GM10266 (cell line): ENCODE measurements around the gene NOTUM.

Experiments used
- DNase-seq: peaks from one replicate; pipeline ENCODE4 v3.0.0; 2012; ENCODE audit errors: extremely low spot score
- TF ChIP-seq, protein P1 (sequence below): IDR thresholded peaks from 2 replicates; pipeline ENCODE4 v1.5.1; 2012; ENCODE audit warnings: mild to moderate bottlenecking, low read depth; ENCODE audit not compliant: control insufficient read depth, insufficient read depth; ENCODE audit errors: missing control alignments

The NOTUM gene

DNA sequence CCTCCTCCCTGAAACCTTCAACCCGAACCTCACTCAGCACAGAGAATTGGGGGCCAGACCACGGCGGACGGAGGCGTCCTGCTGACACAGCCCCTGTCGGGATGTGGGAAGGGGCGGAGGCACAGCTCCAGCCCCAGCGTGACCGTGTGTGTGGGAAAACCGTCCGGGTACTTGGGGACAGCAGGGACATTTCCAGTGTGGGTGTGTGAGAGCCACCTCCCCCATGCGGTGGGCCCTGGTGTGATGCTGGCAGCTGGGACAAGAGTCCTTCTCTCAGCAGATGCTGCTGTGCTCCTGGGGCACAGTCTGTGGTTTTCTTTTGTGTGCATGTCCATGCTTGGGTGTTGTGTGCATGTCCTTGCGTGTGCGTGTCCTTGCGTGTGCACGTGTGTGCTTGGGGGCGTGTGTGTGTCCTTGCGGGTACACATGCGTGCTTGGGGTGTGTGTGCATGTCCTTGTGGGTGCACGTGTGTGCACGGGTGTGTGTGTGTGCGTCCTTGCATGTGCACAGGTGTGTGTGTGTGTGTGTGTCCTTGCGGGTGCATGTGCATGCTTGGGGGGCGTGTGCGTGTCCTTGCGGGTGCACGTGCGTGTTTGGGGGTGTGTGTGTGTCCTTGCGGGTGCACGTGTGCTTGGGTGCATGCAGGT lies 44.8 kb upstream of the NOTUM start:
- no peak for DNase-seq

DNA sequence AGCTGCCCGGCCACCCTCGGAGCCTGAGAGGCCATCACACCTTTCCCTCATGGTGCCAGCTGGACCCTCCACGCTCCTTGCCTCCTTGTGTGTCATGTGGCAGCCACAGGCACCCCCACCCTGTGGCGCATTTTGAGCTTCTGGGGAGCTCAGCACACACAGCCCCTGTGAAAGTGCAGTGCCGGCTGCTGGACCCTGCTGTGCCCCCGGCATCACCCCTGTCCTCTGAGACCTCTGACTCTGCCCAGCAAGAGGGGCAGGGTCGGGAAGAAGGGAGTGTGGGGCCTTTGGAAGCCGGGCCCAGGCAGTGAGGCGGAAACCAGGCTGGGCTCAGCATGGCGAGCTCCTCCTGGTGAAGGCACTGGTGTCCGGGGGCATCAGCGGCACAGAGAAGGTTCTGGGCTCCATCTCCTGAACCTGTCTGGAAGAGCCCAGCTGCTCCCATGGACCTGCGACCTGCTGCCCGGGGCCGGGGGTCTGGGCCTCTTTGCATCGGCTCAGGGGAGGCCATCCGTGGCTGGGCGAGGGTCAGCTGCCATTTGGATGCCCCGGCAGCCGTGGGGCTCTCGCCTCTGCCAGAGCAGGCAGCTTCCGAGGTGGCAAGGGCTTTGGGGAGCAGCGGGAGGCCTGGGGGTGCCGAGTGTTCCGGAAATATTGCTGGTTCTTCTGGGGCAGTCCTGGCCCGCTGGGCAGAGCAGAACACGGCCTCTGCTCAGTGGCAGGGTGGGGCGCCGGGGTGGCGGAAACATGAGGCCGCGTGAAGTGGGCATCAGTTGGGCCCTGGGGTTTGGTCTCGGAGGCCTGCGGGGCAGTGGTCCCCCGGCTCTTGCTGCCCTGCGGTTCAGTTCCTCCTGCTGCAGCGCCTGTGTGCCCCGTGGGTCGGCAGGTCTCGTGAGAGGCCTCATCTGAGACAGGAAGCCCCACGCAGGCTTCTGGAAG lies 43.8 kb upstream of the NOTUM start:
- no peak for DNase-seq
- TF ChIP-seq, protein P1, sequence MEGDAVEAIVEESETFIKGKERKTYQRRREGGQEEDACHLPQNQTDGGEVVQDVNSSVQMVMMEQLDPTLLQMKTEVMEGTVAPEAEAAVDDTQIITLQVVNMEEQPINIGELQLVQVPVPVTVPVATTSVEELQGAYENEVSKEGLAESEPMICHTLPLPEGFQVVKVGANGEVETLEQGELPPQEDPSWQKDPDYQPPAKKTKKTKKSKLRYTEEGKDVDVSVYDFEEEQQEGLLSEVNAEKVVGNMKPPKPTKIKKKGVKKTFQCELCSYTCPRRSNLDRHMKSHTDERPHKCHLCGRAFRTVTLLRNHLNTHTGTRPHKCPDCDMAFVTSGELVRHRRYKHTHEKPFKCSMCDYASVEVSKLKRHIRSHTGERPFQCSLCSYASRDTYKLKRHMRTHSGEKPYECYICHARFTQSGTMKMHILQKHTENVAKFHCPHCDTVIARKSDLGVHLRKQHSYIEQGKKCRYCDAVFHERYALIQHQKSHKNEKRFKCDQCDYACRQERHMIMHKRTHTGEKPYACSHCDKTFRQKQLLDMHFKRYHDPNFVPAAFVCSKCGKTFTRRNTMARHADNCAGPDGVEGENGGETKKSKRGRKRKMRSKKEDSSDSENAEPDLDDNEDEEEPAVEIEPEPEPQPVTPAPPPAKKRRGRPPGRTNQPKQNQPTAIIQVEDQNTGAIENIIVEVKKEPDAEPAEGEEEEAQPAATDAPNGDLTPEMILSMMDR, result no peak

More for the DNA sequence above, 44.8 kb upstream of the NOTUM start:
- TF ChIP-seq, protein P1, result no peak

DNA sequence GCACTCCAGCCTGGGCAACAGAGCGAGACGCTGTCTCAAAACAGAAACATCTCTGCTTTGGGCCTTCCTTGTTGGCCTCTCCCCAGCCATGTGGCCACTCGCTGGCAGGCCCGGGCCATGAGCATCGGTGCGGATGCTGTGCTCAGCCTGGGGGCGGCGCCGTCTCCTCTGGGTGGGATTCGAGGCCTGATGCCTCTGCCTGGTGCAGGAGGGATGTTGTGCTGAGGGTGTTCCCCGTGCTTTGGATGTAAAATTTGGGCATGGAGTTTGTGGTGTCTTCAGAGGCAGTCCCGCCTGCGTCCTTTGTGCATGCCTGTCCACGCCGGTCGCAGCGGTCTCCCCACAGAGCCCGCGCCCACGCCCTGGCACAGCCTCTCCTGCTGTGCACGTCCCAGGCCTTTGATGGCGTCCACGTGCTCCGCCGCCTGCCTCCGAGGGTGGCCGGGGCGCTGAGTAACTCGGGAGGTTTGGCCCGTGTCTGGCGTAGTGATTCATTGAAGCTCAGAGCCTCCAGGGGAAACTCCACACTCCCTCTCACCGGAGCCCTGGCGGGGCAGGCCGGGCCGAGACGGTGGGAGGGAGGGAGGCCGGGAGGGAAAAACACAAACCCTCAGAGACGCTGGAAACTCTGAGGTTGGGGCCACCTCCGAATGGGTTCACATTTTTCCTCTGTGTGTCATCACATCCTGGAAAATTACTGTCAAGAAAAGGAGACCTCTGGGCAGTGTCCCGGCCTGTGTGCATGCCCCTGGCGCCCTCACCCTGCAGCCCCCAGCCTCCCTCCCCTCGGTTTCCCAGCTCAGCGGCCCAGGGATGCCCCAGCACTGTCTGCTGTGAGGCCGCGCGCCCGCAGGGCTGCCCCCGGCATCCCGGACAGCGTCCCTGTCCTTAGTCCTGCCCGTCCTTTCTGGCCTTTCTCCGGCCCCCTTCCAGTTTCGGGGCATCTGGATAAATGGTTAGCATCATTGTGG lies 42.7 kb upstream of the NOTUM start:
- TF ChIP-seq, protein P1, result no peak
- no peak for DNase-seq

DNA sequence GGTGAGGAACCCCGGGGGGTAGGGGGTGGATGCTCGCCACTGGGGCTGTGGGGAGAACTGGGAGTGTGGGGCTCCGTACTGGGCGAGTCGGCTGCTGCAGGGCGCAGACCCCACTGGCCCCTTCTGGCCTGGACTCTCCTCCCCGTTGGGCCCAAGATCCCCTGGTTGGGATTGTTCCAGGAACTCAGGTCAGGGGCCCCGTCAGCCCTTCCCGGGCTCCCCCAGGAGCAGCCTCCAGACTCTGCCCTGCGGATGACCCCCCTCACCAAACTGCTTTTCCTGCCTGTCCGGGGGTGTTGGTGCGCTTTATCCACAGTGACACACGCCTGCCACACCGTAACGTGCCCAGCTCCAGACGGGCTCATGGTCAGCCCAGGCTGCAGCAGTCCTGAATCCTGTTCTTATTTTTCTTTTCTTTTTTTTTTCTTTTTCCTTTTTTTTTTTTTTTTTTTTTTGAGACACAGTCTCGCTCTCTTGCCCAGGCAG lies 40.6 kb upstream of the NOTUM start:
- no peak for DNase-seq
- TF ChIP-seq, protein P1, result no peak

DNA sequence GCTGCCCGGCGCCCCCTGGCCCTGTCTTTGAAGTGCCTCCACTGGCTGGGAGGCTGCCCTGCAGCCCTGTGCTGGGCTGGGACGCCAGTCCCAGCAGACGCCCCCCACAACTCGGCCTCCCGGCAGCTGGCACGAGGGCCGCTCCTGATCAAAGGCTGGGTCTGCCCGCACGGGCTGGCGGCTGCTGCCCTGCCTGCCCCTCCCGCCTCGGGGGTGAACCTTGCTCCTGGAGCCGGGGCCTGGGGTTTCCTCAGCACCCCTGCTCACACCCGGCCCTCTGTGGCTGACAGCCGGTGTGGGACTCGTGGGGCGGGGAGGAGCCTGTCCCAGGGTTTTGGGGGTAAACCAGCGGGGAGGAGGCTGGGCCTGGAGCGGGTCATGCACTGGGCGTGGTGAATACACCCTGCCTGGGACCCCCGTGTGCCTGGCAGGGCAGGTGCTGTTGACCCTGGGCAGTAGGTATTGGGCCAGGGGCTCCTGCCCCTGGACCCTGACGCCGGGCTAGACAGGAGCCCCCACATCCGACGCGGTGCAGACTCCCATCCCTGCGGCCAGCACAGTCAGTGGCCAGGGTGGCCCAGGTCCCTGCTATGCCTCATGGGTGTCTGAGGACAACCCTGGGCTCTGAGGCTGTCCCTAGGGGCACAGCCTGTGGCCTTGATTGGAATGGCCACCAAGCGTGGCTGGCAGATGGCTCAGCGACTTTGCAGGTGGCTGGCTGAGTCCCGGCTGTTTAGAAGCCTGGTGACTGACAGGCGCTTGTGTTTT lies 40.0 kb upstream of the NOTUM start:
- TF ChIP-seq, protein P1, result no peak
- no peak for DNase-seq
